Measurements from ENCODE around the gene ANO5. TPM values are rescaled to one million over a fixed set of nuclear protein-coding genes. Genes with fewer than 3 reads are reported as not detected.

ANO5 gene
- total RNA-seq, 2 experiments from 2014 or later: not detected

- Histone ChIP-seq H3K79me2 (ENCODE audit: insufficient read depth, low read depth, low read length) (no peaks in the 10 kb centered on the region), H3K27ac (ENCODE audit: low read depth, low read length, poor library complexity, severe bottlenecking) (no peak overlapping the region), H3K9me2 (ENCODE audit: insufficient read depth, low read length) (no peaks in the 10 kb centered on the region), H3K4me2 (ENCODE audit: low read length) (no peak overlapping the region), H4K20me1 (ENCODE audit: insufficient read depth, low read length) (no peaks in the 10 kb centered on the region), H3K4me3 (ENCODE audit: low read depth, low read length, poor library complexity, severe bottlenecking) (no peak overlapping the region), H2AFZ (ENCODE audit: low read length) (no peak overlapping the region), H3K9me3 (ENCODE audit: low read length) (no peaks in the 10 kb centered on the region), H3K36me3 (ENCODE audit: insufficient read depth, low read length) (no peaks in the 10 kb centered on the region), H3K4me1 (ENCODE audit: insufficient read depth, low read length, poor library complexity, severe bottlenecking) (no peaks in the 10 kb centered on the region)
- BruUV-seq (replicated peaks): no TSS peak
- DNase-seq (ENCODE audit: low spot score): no peak
- no peak for TF ChIP-seq EZH2phosphoT487 (IDR thresholded peaks at IDR 0.05; ENCODE audit: borderline replicate concordance, low read depth, low read length)
- no peak for TF ChIP-seq CTCF (conservative IDR thresholded peaks at IDR 0.05; ENCODE audit: low read length)
- ChIA-PET CTCF (ENCODE audit: unreplicated experiment) (no interaction called here), POLR2A (interaction anchor here (0.5 kb wide), 1 partner anchor 133 kb away, joined by 3 read pairs; no protein-coding TSS in a partner anchor)
- intact Hi-C loops (cut with micrococcal nuclease; ENCODE audit: unreplicated experiment): no loop called here
Observed at GRCh38 chr11:22165087-22165486, 27.8 kb upstream of the ANO5 start.

- Histone ChIP-seq H3K4me3 (ENCODE audit: low read depth, low read length, poor library complexity, severe bottlenecking) (no peak overlapping the region), H3K36me3 (ENCODE audit: insufficient read depth, low read length) (no peaks in the 10 kb centered on the region), H3K9me2 (ENCODE audit: insufficient read depth, low read length) (no peaks in the 10 kb centered on the region), H3K4me1 (ENCODE audit: insufficient read depth, low read length, poor library complexity, severe bottlenecking) (no peaks in the 10 kb centered on the region), H3K27ac (ENCODE audit: low read depth, low read length, poor library complexity, severe bottlenecking) (no peak overlapping the region), H2AFZ (ENCODE audit: low read length) (no peak overlapping the region), H3K79me2 (ENCODE audit: insufficient read depth, low read depth, low read length) (no peaks in the 10 kb centered on the region), H3K4me2 (ENCODE audit: low read length) (no peak overlapping the region), H4K20me1 (ENCODE audit: insufficient read depth, low read length) (no peaks in the 10 kb centered on the region), H3K9me3 (ENCODE audit: low read length) (no peaks in the 10 kb centered on the region)
- TF ChIP-seq EZH2phosphoT487 (IDR thresholded peaks at IDR 0.05; ENCODE audit: borderline replicate concordance, low read depth, low read length): no peak
- TF ChIP-seq CTCF (conservative IDR thresholded peaks at IDR 0.05; ENCODE audit: low read length): no peak
- ChIA-PET CTCF (ENCODE audit: unreplicated experiment) (no interaction called here), POLR2A (no interaction called here)
- no peak for DNase-seq (ENCODE audit: low spot score)
- intact Hi-C loops (cut with micrococcal nuclease; ENCODE audit: unreplicated experiment): no loop called here
- no TSS peak for BruUV-seq (replicated peaks)
Observed at GRCh38 chr11:22165759-22166513, 26.9 kb upstream of the ANO5 start.

- ChIA-PET CTCF (ENCODE audit: unreplicated experiment) (no interaction called here), POLR2A (interaction anchor here (0.7 kb wide), 1 partner anchor 420 kb away, joined by 3 read pairs; no protein-coding TSS in a partner anchor)
- intact Hi-C loops (cut with micrococcal nuclease; ENCODE audit: unreplicated experiment): no loop called here
- Histone ChIP-seq H3K27ac (ENCODE audit: low read depth, low read length, poor library complexity, severe bottlenecking) (no peak overlapping the region), H3K9me2 (ENCODE audit: insufficient read depth, low read length) (no peaks in the 10 kb centered on the region), H3K4me2 (ENCODE audit: low read length) (no peak overlapping the region), H3K4me3 (ENCODE audit: low read depth, low read length, poor library complexity, severe bottlenecking) (no peak overlapping the region), H3K36me3 (ENCODE audit: insufficient read depth, low read length) (no peaks in the 10 kb centered on the region), H3K9me3 (ENCODE audit: low read length) (no peaks in the 10 kb centered on the region), H3K79me2 (ENCODE audit: insufficient read depth, low read depth, low read length) (no peaks in the 10 kb centered on the region), H3K4me1 (ENCODE audit: insufficient read depth, low read length, poor library complexity, severe bottlenecking) (no peaks in the 10 kb centered on the region), H4K20me1 (ENCODE audit: insufficient read depth, low read length) (no peaks in the 10 kb centered on the region), H2AFZ (ENCODE audit: low read length) (no peak overlapping the region)
- no TSS peak for BruUV-seq (replicated peaks)
- TF ChIP-seq EZH2phosphoT487 (IDR thresholded peaks at IDR 0.05; ENCODE audit: borderline replicate concordance, low read depth, low read length): no peak
- peak; percentile 74 for TF ChIP-seq CTCF (conservative IDR thresholded peaks at IDR 0.05; ENCODE audit: low read length)
- DNase-seq (ENCODE audit: low spot score): peak; percentile 1
Observed at GRCh38 chr11:22169833-22170232, 23.1 kb upstream of the ANO5 start.

All from OCI-LY7 (cell line).